Fibroblast of lung (primary cell): Measurements from ENCODE around the gene ZNF675.
"Not testable (repeated sequence)": the region's sequence is repeated elsewhere in the genome, so short reads cannot be mapped to it uniquely, and the experiment has no call there.

Experiments used
- EZH2 ChIP-seq: IDR thresholded peaks from 2 replicates; pipeline ENCODE4 v1.5.1; 2012; ENCODE audit warnings: low read length, control low read depth, mild to moderate bottlenecking; ENCODE audit errors: missing control alignments
- TF ChIP-seq, protein P1 (sequence below), 2 donors: IDR thresholded peaks in 1 of 2; conservative IDR thresholded peaks in 1 of 2; 1 replicate in 1 of 2; 2 replicates in 1 of 2; pipeline ENCODE4 v1.5.1; 2011 to 2012; ENCODE audit warnings: low read length in 2 of 2, control low read depth in 1 of 2, inconsistent platforms in 1 of 2, low read depth in 1 of 2, mild to moderate bottlenecking in 1 of 2

- TF ChIP-seq EZH2, result not testable (repeated sequence)
- TF ChIP-seq, protein P1, sequence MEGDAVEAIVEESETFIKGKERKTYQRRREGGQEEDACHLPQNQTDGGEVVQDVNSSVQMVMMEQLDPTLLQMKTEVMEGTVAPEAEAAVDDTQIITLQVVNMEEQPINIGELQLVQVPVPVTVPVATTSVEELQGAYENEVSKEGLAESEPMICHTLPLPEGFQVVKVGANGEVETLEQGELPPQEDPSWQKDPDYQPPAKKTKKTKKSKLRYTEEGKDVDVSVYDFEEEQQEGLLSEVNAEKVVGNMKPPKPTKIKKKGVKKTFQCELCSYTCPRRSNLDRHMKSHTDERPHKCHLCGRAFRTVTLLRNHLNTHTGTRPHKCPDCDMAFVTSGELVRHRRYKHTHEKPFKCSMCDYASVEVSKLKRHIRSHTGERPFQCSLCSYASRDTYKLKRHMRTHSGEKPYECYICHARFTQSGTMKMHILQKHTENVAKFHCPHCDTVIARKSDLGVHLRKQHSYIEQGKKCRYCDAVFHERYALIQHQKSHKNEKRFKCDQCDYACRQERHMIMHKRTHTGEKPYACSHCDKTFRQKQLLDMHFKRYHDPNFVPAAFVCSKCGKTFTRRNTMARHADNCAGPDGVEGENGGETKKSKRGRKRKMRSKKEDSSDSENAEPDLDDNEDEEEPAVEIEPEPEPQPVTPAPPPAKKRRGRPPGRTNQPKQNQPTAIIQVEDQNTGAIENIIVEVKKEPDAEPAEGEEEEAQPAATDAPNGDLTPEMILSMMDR (conservative IDR thresholded peaks at IDR 0.05 in 1 of 2, IDR thresholded peaks at IDR 0.05 in 1 of 2; ENCODE audit: low read depth in 1 of 2, low read length in 2 of 2), result not testable (repeated sequence)
Observed at GRCh38 chr19:23668606-23669005, 18.4 kb downstream of the ZNF675 start.
